ENCODE results near the gene TSC2.
"Not testable (repeated sequence)": the region's sequence is repeated elsewhere in the genome, so short reads cannot be mapped to it uniquely, and the experiment has no call there.

Gene TSC2

GRCh38 chr16:2087748-2088631, 40.2 kb downstream of the TSC2 start:
- DNase-seq, result no peak

- DNase-seq, result peak; percentile 2
Observed at GRCh38 chr16:2088759-2089358, 41.1 kb downstream of the TSC2 start.

- DNase-seq, result no peak
Observed at GRCh38 chr16:2089706-2090480, 42.1 kb downstream of the TSC2 start.

GRCh38 chr16:2090481-2090776, 42.6 kb downstream of the TSC2 start:
- DNase-seq, result no peak

- DNase-seq, result no peak
Observed at GRCh38 chr16:2090777-2091546, 43.2 kb downstream of the TSC2 start.

GRCh38 chr16:2091547-2092255, 43.9 kb downstream of the TSC2 start:
- no peak for DNase-seq

- no peak for DNase-seq
Observed at GRCh38 chr16:2092256-2092620, 44.5 kb downstream of the TSC2 start.

- no peak for DNase-seq
Observed at GRCh38 chr16:2092866-2093265, 45.1 kb downstream of the TSC2 start.

- DNase-seq, result no peak
Observed at GRCh38 chr16:2093793-2094192, 46.0 kb downstream of the TSC2 start.

- DNase-seq, result no peak
Observed at GRCh38 chr16:2095315-2095853, 47.6 kb downstream of the TSC2 start.

- no peak for DNase-seq
Observed at GRCh38 chr16:2095918-2096582, 48.3 kb downstream of the TSC2 start.

- no peak for DNase-seq
Observed at GRCh38 chr16:2096853-2097595, 49.2 kb downstream of the TSC2 start.

- DNase-seq, result not testable (repeated sequence)
Observed at GRCh38 chr16:2097689-2098088, 49.9 kb downstream of the TSC2 start.

GRCh38 chr16:2101581-2101980, 53.8 kb downstream of the TSC2 start:
- not testable (repeated sequence) for DNase-seq

- no peak for DNase-seq
Observed at GRCh38 chr16:2102471-2102870, 54.7 kb downstream of the TSC2 start.

GRCh38 chr16:2104464-2104863, 56.7 kb downstream of the TSC2 start:
- not testable (repeated sequence) for DNase-seq

GRCh38 chr16:2105291-2105690, 57.5 kb downstream of the TSC2 start:
- DNase-seq, result not testable (repeated sequence)

- not testable (repeated sequence) for DNase-seq
Observed at GRCh38 chr16:2105769-2106168, 58.0 kb downstream of the TSC2 start.

- not testable (repeated sequence) for DNase-seq
Observed at GRCh38 chr16:2106211-2106610, 58.4 kb downstream of the TSC2 start.

GRCh38 chr16:2107121-2107790, 59.5 kb downstream of the TSC2 start:
- not testable (repeated sequence) for DNase-seq
